IMR-90 (cell line): Measurements from ENCODE around the gene TMEM117. TPM values are rescaled to one million over a fixed set of nuclear protein-coding genes. Genes with fewer than 3 reads are reported as not detected.
"Not testable (repeated sequence)": the region's sequence is repeated elsewhere in the genome, so short reads cannot be mapped to it uniquely, and the experiment has no call there.

Experiments used
- ATAC-seq: fragments of 200-7000 bp; cut with Tn5 transposase; 2 replicates; pipeline ENCODE4 v1.9.1; 2020; ENCODE audit warnings: low read depth, mild to moderate bottlenecking, moderate library complexity
- BruUV-seq: library from RNA; stranded (reverse); fragments of 400-500 nt; replicated peaks from 2 replicates; lab custom pipeline; 2021; lab: Mats Ljungman, UMichigan
- CTCF ChIA-PET: fragments of 300-600 bp; formaldehyde crosslinking; extraction: SDS; loops from one replicate; lab custom pipeline; 2021; ENCODE audit warnings: antibody characterized with exemption; lab: Yijun Ruan, JAX
- POLR2A ChIA-PET: fragments of 300-600 bp; sonication (Branson Sonifier 250); formaldehyde crosslinking; loops from one replicate; lab custom pipeline; 2022; ENCODE audit warnings: antibody characterized with exemption; ENCODE audit not compliant: unreplicated experiment; lab: Charles Lee
- DNase-seq: peaks from one replicate; pipeline ENCODE4 v3.0.0; 2013
- H2AFZ ChIP-seq: replicated peaks from 2 replicates; pipeline ENCODE3; 2013; ENCODE audit warnings: low read length, mild to moderate bottlenecking; ENCODE audit not compliant: poor library complexity
- H2AK5ac ChIP-seq: 2 replicates; pipeline ENCODE4 v1.6.1; 2013; ENCODE audit warnings: low read depth, low read length, inconsistent platforms
- H2AK9ac ChIP-seq: replicated peaks from 2 replicates; pipeline ENCODE3; 2013; ENCODE audit warnings: mild to moderate bottlenecking, low read depth, low read length, moderate library complexity; ENCODE audit not compliant: poor library complexity
- H2BK120ac ChIP-seq: 2 replicates; pipeline ENCODE4 v1.6.1; 2013; ENCODE audit warnings: low read depth, low read length, inconsistent platforms
- H2BK15ac ChIP-seq: 3 replicates; pipeline ENCODE4 v1.6.1; 2013; ENCODE audit warnings: low read depth, low read length, inconsistent platforms
- H2BK20ac ChIP-seq: 2 replicates; pipeline ENCODE4 v1.6.1; 2013; ENCODE audit warnings: low read depth, mild to moderate bottlenecking, inconsistent platforms, low read length, moderate library complexity
- H2BK5ac ChIP-seq: 2 replicates; pipeline ENCODE4 v1.6.1; 2013; ENCODE audit warnings: mild to moderate bottlenecking, low read depth, low read length, inconsistent platforms; ENCODE audit not compliant: poor library complexity, severe bottlenecking
- H3K14ac ChIP-seq: replicated peaks from 2 replicates; pipeline ENCODE4 v1.6.1; 2013; ENCODE audit warnings: low read depth, low read length, inconsistent platforms
- H3K18ac ChIP-seq: 2 replicates; pipeline ENCODE4 v1.6.1; 2013; ENCODE audit warnings: low read depth, low read length, control low read depth
- H3K23ac ChIP-seq: 2 replicates; pipeline ENCODE4 v1.6.1; 2013; ENCODE audit warnings: low read depth, low read length, inconsistent platforms
- H3K27ac ChIP-seq: 2 replicates; pipeline ENCODE4 v1.5.1; 2013; ENCODE audit warnings: mild to moderate bottlenecking, control low read depth, low read length; ENCODE audit not compliant: insufficient read depth
- H3K27me3 ChIP-seq: 2 replicates; pipeline ENCODE4 v1.6.1; 2013; ENCODE audit warnings: low read length; ENCODE audit not compliant: control insufficient read depth, insufficient read depth
- H3K36me3 ChIP-seq: 2 replicates; pipeline ENCODE4 v1.6.1; 2013; ENCODE audit warnings: low read length, mixed read lengths; ENCODE audit not compliant: control insufficient read depth, insufficient read depth
- H3K4ac ChIP-seq: 2 replicates; pipeline ENCODE4 v1.6.1; 2013; ENCODE audit warnings: low read depth, low read length, inconsistent platforms
- H3K4me1 ChIP-seq: 2 replicates; pipeline ENCODE4 v1.6.1; 2013; ENCODE audit warnings: low read length, mixed read lengths; ENCODE audit not compliant: control insufficient read depth, insufficient read depth
- H3K4me2 ChIP-seq: 2 replicates; pipeline ENCODE4 v1.6.1; 2013; ENCODE audit warnings: low read depth, mild to moderate bottlenecking, control low read depth, low read length, moderate library complexity
- H3K4me3 ChIP-seq: 2 replicates; pipeline ENCODE4 v1.5.1; 2013; ENCODE audit warnings: low read depth, mild to moderate bottlenecking, control low read depth, low read length, moderate library complexity; ENCODE audit not compliant: insufficient read depth
- H3K56ac ChIP-seq: 2 replicates; pipeline ENCODE4 v1.6.1; 2013; ENCODE audit warnings: low read length, inconsistent platforms; ENCODE audit not compliant: insufficient read depth; ENCODE audit errors: extremely low read depth
- H3K79me1 ChIP-seq, 2 experiments: 2 replicates each; pipeline ENCODE4 v1.6.1; 2013; ENCODE audit warnings: low read length in 2 of 2, inconsistent platforms in 1 of 2, low read depth in 1 of 2
- H3K9ac ChIP-seq: 2 replicates; pipeline ENCODE4 v1.6.1; 2013; ENCODE audit warnings: low read depth, low read length, control low read depth
- H3K9me1 ChIP-seq: 2 replicates; pipeline ENCODE4 v1.6.1; 2013; ENCODE audit warnings: low read length, inconsistent platforms; ENCODE audit not compliant: insufficient read depth
- H3K9me3 ChIP-seq: 2 replicates; pipeline ENCODE4 v1.6.1; 2013; ENCODE audit warnings: low read length; ENCODE audit not compliant: control insufficient read depth, insufficient read depth
- H4K20me1 ChIP-seq: 2 replicates; pipeline ENCODE4 v1.6.1; 2013; ENCODE audit warnings: low read length, inconsistent platforms; ENCODE audit not compliant: insufficient read depth
- H4K5ac ChIP-seq: 2 replicates; pipeline ENCODE4 v1.6.1; 2013; ENCODE audit warnings: mild to moderate bottlenecking, low read depth, low read length, control low read depth
- H4K8ac ChIP-seq, 2 experiments: 2 replicates each; pipeline ENCODE4 v1.6.1; 2013; ENCODE audit warnings: low read depth in 2 of 2, low read length in 2 of 2, control low read depth in 1 of 2, inconsistent platforms in 1 of 2
- H4K91ac ChIP-seq: 2 replicates; pipeline ENCODE4 v1.6.1; 2013; ENCODE audit warnings: low read depth, low read length, inconsistent platforms; ENCODE audit not compliant: insufficient read depth
- dilution Hi-C: fragments of 300-500 bp; cut with HindIII; formaldehyde crosslinking; loops from one replicate; pipeline ENCODE4 v1.14.3; 2018; ENCODE audit warnings: low sequenced_read_pairs; ENCODE audit not compliant: unreplicated experiment
- in situ Hi-C: fragments of 300-500 bp; cut with MboI; formaldehyde crosslinking; loops from 3 replicates; pipeline ENCODE4 v1.14.3; 2019; ENCODE audit warnings: low sequenced_read_pairs, inconsistent platforms, mixed read lengths
- intact Hi-C: fragments of 100-400 bp; cut with micrococcal nuclease; formaldehyde crosslinking; loops from 2 replicates; pipeline ENCODE4 v1.10.0; 2022
- polyA plus RNA-seq, 3 experiments: library from polyadenylated mRNA; depleted of rRNA; stranded (reverse); fragments of >200 nt; gene quantifications; 2 replicates each; pipeline ENCODE4 v1.2.3, GENCODE V29; 2012; ENCODE audit warnings: low replicate concordance in 1 of 3
- total RNA-seq: library from RNA; depleted of rRNA; stranded (reverse); fragments of >200 nt; gene quantifications from 2 replicates; pipeline ENCODE4 v1.2.3, GENCODE V29; 2012

TMEM117 gene
- total and polyA plus RNA-seq, 2 of the 4 experiments (the other 2 are of a cell fraction): 8.7 to 21.0 TPM

GRCh38 chr12:44379113-44379512 is 543.2 kb downstream of the TMEM117 start:
- DNase-seq, H3K36me3 ChIP-seq, POLR2A ChIA-PET, H3K27ac ChIP-seq, ATAC-seq, H3K23ac ChIP-seq, H3K18ac ChIP-seq, H3K4ac ChIP-seq, in situ Hi-C loops, H2BK20ac ChIP-seq, H3K4me3 ChIP-seq, H2AFZ ChIP-seq, dilution Hi-C loops, H3K4me2 ChIP-seq, H4K20me1 ChIP-seq, H2BK15ac ChIP-seq, H3K4me1 ChIP-seq, H4K5ac ChIP-seq, intact Hi-C loops, H3K9ac ChIP-seq, H3K14ac ChIP-seq, H3K27me3 ChIP-seq, H2BK5ac ChIP-seq, H4K8ac ChIP-seq, H2AK5ac ChIP-seq, H2AK9ac ChIP-seq, H3K9me3 ChIP-seq, H3K9me1 ChIP-seq, H3K56ac ChIP-seq, H4K91ac ChIP-seq, BruUV-seq, H3K79me1 ChIP-seq, H2BK120ac ChIP-seq: not testable (repeated sequence)
- CTCF ChIA-PET: interaction anchor here (2.0 kb wide), 1 partner anchor 12 kb away, joined by 7 read pairs; no protein-coding TSS in a partner anchor
